C4-2B (cell line): ENCODE results near the gene FBXW11.
"Not testable (repeated sequence)": the region's sequence is repeated elsewhere in the genome, so short reads cannot be mapped to it uniquely, and the experiment has no call there.

Source experiments
- H3K27ac ChIP-seq: fragments of 450-650 bp; 2 replicates; pipeline ENCODE4 v1.5.1; 2017
- CTCF ChIP-seq: fragments of 450-650 bp; conservative IDR thresholded peaks from 2 replicates; pipeline ENCODE4 v1.5.1; 2017; ENCODE audit warnings: mild to moderate bottlenecking
- ZFX ChIP-seq: fragments of 450-650 bp; IDR thresholded peaks from 2 replicates; pipeline ENCODE4 v1.6.1; 2017

FBXW11 gene

GRCh38 chr5:171952021-171952420 lies 54.4 kb downstream of the FBXW11 start:
- TF ChIP-seq ZFX (no peak), CTCF (no peak)
- no peak overlapping the region for H3K27ac ChIP-seq

- no peak overlapping the region for H3K27ac ChIP-seq
- TF ChIP-seq ZFX, result no peak
- no peak for TF ChIP-seq CTCF
Observed at GRCh38 chr5:171951218-171951617, 55.2 kb downstream of the FBXW11 start.

GRCh38 chr5:171946000-171946781 lies 60.2 kb downstream of the FBXW11 start:
- TF ChIP-seq ZFX (no peak), CTCF (no peak)
- no peak overlapping the region for H3K27ac ChIP-seq

GRCh38 chr5:171945476-171945875 lies 61.0 kb downstream of the FBXW11 start:
- no peak for TF ChIP-seq ZFX
- no peak for TF ChIP-seq CTCF
- no peak overlapping the region for H3K27ac ChIP-seq

- H3K27ac ChIP-seq, result no peak overlapping the region
- no peak for TF ChIP-seq ZFX
- no peak for TF ChIP-seq CTCF
Observed at GRCh38 chr5:171945066-171945465, 61.4 kb downstream of the FBXW11 start.

GRCh38 chr5:171942112-171942516 lies 64.3 kb downstream of the FBXW11 start:
- H3K27ac ChIP-seq, result not testable (repeated sequence)

GRCh38 chr5:171941675-171942074 lies 64.8 kb downstream of the FBXW11 start:
- not testable (repeated sequence) for H3K27ac ChIP-seq

GRCh38 chr5:171941275-171941674 lies 65.2 kb downstream of the FBXW11 start:
- not testable (repeated sequence) for H3K27ac ChIP-seq

GRCh38 chr5:171939951-171940350 lies 66.5 kb downstream of the FBXW11 start:
- no peak overlapping the region for H3K27ac ChIP-seq
- TF ChIP-seq ZFX, result no peak
- TF ChIP-seq CTCF, result no peak
